ENCODE data around the gene GJA4. TPM values are rescaled to one million over a fixed set of nuclear protein-coding genes. Genes with fewer than 3 reads are reported as not detected.

Gene GJA4
- total RNA-seq, 2 donors from 2014 or later: 2.3 to 3.5 TPM

- no peaks in the 10 kb centered on the region for H3K4me1 ChIP-seq
- H3K4me3 ChIP-seq: no peak overlapping the region
- H3K27ac ChIP-seq: no peak overlapping the region
- H3K9me3 ChIP-seq: no peaks in the 10 kb centered on the region
- TF ChIP-seq CTCF (IDR thresholded peaks at IDR 0.05): no peak
- H3K9ac ChIP-seq (ENCODE audit: low read depth in 2 of 2, low read length in 2 of 2): no peak overlapping the region
- no peaks in the 10 kb centered on the region for H3K36me3 ChIP-seq
- no peaks in the 10 kb centered on the region for H3K27me3 ChIP-seq
- no peak for DNase-seq
- intact Hi-C loops (cut with DNase I): no loop called here
These were observed 49.3 kb downstream of the GJA4 start for GRCh38 chr1:34842073-34842472.

GRCh38 chr1:34842952-34843371, 50.2 kb downstream of the GJA4 start:
- Histone ChIP-seq H3K4me3 (no peak overlapping the region), H3K9me3 (no peaks in the 10 kb centered on the region), H3K27ac (no peak overlapping the region), H3K9ac (ENCODE audit: low read depth in 2 of 2, low read length in 2 of 2) (no peak overlapping the region), H3K27me3 (no peaks in the 10 kb centered on the region), H3K36me3 (no peaks in the 10 kb centered on the region), H3K4me1 (no peaks in the 10 kb centered on the region)
- no peak for TF ChIP-seq CTCF (IDR thresholded peaks at IDR 0.05)
- DNase-seq: no peak
- intact Hi-C loops (cut with DNase I): no loop called here

GRCh38 chr1:34843392-34844251, 50.8 kb downstream of the GJA4 start:
- no peak for TF ChIP-seq CTCF (IDR thresholded peaks at IDR 0.05)
- no peaks in the 10 kb centered on the region for H3K27me3 ChIP-seq
- no peaks in the 10 kb centered on the region for H3K9me3 ChIP-seq
- DNase-seq: no peak
- H3K36me3 ChIP-seq: no peaks in the 10 kb centered on the region
- peak overlapping the region in 1 of 2 donors; percentile 12 for H3K9ac ChIP-seq (ENCODE audit: low read depth in 2 of 2, low read length in 2 of 2)
- H3K4me1 ChIP-seq: no peaks in the 10 kb centered on the region
- intact Hi-C loops (cut with DNase I): no loop called here
- no peak overlapping the region for H3K27ac ChIP-seq
- H3K4me3 ChIP-seq: no peak overlapping the region

GRCh38 chr1:34844252-34844634, 51.4 kb downstream of the GJA4 start:
- Histone ChIP-seq H3K9me3 (no peaks in the 10 kb centered on the region), H3K9ac (ENCODE audit: low read depth in 2 of 2, low read length in 2 of 2) (no peak overlapping the region), H3K36me3 (no peaks in the 10 kb centered on the region), H3K27me3 (no peaks in the 10 kb centered on the region), H3K4me1 (no peaks in the 10 kb centered on the region), H3K27ac (no peak overlapping the region), H3K4me3 (no peak overlapping the region)
- intact Hi-C loops (cut with DNase I): no loop called here
- DNase-seq: no peak
- TF ChIP-seq CTCF (IDR thresholded peaks at IDR 0.05): no peak

Other genes with a start within 250 kb of the GJA4 start
- gene GJB5, start 38.0 kb upstream of the GJA4 start, total RNA-seq: under 1 TPM in 1 of 2 donors, not detected in 1; 0.42 TPM
- gene GJB4, start 33.3 kb upstream of the GJA4 start, total RNA-seq: under 1 TPM; 0.08 to 0.44 TPM
- gene GJB3, start 11.8 kb upstream of the GJA4 start, total RNA-seq: 10 to 100 TPM in 1 of 2 donors, 1 to 10 TPM in 1; 7.5 to 20.7 TPM
- 10 to 100 TPM; 49.6 to 55.2 TPM for gene SMIM12, start 66.8 kb downstream of the GJA4 start, total RNA-seq
- under 1 TPM; 0.27 to 0.54 TPM for gene DLGAP3, start 136.7 kb downstream of the GJA4 start, total RNA-seq
- gene TMEM35B, start 192.3 kb downstream of the GJA4 start, total RNA-seq: 10 to 100 TPM; 14.6 to 19.3 TPM
- 10 to 100 TPM; 14.8 to 16.1 TPM for gene ZMYM6, start 238.9 kb downstream of the GJA4 start, total RNA-seq

All from colonic mucosa (tissue), 4 donors.